HG03571 (cell line): Measurements from ENCODE around the gene PPP1R12C.

Source experiments
- ATAC-seq: cut with Tn5 transposase; IDR thresholded peaks from one replicate; pipeline ENCODE4 v1.9.1; 2021; ENCODE audit not compliant: unreplicated experiment

PPP1R12C gene

DNA sequence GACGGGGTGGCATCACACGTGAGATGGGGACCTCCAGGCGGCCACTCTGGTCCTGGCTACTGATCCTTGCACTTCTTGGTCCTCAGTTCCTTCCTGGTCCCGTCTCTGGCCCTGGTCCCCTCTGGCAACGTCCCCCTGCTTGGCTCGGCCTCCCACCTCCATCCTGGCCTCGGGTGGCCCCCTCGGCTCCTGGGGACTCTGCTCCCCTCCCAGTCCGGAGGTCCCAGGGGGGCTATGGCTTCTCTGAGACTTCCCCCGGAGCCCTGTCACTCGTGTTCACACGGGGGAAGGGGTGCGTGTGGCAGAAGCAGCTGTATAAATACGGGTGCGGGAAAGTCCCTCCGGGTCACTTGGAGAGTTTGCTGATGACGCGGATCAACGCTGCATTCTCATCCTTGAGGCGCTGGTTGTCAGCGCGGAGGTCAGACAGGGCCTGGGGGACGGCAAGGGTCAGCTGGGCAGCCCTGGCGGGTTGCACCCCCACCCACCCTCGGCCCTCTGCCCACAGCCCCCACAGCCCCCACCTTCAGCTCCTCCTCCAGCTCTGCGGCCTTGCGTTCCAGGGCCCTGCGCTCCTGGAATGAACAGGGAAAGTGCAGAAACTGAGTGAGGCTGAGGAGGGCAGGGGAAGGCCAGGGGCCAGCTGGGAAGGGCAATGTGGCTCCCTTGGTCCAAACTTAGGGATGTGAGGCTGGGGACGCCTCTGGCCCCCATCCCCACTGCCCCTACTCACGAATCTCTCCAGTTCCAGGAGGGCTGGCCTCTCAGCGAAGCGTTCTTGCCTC lies 26.1 kb downstream of the PPP1R12C start:
- ATAC-seq = no peak

DNA sequence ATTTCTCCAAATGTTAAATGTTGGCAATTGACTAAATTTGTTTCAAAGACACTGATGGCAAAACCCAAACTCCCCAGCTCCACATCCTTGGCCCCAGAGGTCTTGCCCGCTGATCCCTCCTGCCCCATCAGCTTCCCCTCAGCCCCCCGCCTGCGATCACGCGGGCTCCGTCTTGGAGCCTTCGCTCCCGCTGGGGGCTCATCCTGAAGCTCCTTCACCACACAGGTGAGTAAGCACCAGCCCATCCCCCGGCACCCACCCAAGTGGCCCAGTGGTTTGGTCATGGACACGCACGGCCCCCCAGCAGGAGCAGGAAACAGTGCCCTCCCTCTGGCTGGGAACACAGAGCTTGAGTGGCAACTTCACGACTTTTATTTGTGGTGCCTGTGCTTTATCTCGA lies 26.9 kb downstream of the PPP1R12C start:
- no peak for ATAC-seq

DNA sequence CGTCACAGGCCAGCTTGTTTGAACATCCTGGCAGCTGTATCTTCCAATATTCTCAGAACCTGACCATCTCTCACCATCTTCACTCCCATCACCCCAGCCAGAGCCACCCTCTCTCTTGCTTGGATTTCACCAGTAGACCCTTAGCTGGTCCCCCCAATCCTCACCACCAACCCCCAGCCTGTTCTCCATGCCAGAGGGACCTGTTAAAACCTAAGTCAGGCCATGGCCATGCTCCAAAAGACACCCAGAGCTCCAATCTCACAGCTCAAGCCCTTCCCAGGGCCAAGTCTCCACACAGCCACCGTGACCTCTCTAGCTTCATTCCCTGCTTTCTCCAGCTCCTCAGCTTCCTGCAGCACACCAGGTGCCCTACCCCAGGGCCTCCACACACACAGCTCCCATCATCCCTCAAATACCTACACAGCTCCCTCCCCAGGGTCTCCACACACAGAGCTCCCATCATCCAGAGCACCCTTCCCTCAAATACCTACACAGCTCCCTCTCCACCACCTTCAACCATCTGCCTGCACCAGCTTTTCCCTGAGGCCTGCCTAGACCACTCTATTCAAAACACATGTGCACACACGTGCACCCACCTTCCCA lies 28.0 kb downstream of the PPP1R12C start:
- ATAC-seq = no peak

DNA sequence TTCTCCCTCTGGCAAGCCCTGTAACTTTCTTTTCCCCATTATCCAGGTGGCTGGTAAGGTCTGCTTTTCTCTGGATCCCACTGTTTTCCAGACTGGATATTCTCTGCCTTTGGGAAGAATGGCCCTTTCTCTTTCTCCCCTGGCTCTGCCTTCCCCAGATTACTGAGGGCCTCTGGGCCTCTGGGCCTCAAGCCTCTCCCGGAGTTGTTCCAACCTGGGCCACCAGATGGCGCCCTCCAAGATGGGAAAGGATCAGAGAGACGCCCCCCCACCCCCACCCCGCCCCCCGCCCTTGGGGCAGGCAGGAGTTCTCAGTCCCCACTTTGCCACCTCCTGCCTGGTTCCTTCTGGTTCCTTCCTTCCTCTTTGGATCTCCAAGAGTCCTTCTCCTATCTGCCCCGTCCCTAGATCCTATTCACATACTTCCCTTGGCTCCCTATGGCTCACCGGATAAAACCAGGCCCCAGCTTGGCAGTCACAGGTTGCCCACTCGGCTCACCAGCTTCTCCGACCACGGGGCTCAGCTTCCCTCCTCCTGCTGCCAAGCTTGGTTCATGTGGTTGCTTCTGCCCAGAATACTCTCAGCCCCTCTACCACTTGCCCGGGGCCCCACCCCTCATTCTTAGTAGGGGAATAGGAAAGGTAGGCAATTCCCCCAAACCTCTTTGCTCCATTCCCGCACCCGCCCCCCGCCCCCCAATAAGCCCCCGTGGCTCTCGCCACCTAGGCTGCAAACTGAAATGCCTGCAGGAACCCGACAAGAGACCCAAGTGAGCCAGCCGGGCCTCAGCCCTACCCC lies 28.7 kb downstream of the PPP1R12C start:
- no peak for ATAC-seq

DNA sequence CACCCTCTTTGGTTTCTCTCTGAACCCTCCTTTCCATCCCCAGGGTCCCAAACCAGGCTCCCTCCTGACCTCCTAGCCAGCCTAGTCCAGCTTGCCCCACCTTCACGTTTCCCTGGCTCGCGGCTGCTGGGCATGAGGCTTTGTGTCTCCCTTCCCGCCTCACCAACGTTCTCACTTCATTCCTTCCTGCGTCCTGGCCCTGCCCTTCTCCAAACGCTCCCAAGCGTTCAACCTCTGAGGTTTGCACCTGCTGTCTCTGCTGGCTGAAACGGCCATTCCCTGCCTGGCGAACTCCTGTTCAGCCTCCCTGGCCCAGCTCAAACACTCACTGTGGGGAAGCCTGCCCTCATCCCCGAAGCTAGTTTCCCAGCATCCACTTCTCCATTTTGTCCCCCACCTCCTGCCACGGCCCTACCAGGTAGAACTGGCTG lies 29.4 kb downstream of the PPP1R12C start:
- no peak for ATAC-seq

DNA sequence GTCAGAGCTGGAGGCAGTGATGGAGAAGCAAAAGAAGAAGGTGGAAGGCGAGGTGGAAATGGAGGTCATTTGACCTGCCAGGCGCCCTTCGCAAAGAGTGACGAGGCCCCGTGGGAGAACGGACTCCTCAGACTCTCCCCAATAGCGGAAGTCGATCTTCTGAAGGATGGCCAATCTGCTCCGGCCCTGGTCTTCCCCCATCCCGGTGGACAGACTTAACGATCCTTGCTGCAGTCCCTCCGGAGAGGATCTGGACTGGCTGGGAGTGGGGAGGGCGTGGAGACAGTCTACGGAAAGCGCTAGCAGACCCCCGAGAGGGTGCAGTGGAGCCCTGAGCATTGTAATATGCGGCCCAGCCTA lies 29.9 kb downstream of the PPP1R12C start:
- no peak for ATAC-seq

DNA sequence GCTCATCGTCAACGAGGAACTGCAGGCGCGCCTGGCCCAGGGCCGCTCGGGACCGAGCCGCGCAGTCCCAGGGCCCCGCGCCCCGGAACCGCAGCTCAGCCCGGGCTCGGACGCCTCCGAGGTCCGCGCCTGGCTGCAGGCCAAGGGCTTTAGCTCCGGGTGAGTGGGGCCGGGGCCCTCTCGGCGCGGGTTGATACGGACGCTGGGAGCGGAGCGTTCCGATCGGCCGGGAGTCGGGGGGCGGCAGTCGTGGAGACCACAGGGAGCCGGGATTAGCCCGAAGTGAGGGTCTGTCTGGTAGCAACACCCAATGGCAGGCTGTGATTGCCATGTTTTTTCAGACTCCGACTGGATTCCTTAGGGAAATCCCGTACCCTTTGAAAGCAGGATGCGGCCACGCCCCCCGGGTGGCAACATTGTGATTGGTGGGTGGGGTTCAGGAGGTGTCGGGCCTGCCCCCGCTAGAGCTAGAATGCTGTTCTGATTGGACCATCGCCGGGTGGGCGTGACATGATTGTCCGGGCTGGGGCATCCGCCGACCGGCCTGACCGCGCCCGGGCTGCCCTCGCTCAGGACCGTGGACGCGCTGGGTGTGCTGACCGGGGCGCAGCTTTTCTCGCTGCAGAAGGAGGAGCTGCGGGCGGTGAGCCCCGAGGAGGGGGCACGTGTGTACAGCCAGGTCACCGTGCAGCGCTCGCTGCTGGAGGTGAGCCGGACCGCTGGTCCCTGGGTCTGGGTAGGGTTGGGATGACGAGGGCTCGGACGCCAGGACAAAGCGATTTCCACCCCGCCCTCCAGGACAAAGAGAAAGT lies 30.5 kb downstream of the PPP1R12C start:
- ATAC-seq = no peak

DNA sequence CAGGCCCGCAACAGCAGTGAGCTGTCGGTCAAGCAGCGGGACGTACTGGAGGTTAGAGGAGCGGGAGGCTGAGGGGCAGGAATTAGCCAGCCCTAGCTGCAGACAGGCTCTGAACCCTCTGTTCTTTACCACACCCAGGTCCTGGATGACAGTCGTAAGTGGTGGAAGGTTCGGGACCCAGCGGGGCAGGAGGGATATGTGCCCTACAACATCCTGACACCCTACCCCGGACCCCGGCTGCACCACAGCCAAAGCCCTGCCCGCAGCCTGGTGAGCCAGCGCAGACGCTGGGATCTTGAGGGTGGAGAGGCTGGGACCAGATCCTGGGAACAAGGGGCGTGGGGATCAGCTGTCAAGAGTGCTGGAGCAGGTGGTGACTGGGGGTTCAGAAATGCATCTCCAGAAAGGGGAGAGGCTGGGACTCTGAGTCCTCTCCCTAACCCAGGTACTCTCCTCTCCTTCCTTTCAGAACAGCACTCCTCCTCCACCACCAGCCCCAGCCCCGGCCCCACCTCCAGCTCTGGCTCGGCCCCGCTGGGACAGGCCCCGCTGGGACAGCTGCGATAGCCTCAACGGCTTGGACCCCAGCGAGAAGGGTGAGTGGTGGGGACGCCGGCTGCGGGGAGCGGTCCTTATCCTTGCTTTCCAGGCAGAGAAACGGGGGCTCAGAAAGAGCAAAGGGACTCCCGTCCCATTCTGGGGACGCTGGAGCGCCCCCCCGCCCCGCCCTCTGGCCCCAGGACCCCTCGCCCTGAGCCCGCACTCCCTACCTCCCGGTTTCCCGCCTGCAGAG lies 31.3 kb downstream of the PPP1R12C start:
- no peak for ATAC-seq

DNA sequence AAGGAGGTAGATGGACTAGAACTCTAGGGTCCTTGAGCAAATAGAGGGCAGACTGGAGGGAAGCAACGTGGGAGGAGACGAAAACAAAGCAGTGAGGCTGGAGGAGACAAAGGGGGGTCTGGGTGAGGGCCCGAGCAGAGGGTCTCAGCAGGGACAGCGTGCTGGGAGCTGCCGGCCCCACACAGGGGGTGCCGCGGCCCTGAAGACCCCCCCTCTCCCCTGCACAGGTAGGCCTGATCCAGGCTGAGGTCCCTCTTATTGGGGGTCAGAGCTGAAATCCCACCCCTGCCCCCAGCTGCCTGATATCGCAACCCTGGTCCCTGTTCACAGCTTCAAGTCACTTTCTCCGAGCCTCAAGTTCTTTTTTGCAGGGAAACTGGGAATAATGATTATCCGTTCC lies 33.0 kb downstream of the PPP1R12C start:
- ATAC-seq = no peak

DNA sequence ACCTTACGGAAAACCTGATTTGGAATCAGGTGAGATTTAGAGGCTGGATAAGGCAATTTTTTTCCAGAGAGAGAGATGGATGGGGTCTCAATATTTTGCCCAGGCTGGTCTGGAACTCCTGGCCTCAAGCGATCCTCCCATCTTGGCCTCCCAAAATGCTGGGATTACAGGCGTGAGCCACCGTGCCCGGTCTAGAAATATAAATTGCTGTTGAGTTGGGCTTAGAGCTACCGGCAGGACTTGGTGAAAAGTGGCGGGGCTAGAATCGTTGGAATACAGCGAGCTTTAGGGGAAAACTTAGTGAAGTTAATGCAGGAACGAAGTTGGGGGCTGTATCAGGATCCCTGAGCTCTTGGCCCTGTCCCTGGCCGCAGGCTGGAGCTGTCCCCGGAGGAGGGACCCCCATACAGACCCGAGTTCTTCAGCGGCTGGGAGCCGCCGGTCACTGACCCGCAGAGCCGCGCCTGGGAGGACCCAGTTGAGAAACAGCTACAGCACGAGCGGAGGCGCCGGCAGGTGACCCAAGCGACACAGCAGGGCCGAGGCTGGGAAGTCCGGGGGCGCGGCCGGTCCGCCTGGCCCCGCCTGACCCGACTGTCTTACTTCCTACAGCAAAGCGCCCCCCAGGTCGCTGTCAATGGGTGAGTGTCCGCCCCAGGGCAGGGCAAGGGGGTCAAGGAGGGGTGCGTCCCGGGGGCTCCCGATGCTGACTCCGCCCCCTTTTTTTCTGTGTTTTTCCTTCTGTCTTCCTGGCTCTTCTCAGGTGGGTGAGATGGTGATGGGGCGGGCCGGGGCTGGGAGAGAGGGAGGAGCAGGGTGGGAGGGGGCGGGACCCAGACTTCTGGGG lies 34.2 kb downstream of the PPP1R12C start:
- ATAC-seq = no peak

DNA sequence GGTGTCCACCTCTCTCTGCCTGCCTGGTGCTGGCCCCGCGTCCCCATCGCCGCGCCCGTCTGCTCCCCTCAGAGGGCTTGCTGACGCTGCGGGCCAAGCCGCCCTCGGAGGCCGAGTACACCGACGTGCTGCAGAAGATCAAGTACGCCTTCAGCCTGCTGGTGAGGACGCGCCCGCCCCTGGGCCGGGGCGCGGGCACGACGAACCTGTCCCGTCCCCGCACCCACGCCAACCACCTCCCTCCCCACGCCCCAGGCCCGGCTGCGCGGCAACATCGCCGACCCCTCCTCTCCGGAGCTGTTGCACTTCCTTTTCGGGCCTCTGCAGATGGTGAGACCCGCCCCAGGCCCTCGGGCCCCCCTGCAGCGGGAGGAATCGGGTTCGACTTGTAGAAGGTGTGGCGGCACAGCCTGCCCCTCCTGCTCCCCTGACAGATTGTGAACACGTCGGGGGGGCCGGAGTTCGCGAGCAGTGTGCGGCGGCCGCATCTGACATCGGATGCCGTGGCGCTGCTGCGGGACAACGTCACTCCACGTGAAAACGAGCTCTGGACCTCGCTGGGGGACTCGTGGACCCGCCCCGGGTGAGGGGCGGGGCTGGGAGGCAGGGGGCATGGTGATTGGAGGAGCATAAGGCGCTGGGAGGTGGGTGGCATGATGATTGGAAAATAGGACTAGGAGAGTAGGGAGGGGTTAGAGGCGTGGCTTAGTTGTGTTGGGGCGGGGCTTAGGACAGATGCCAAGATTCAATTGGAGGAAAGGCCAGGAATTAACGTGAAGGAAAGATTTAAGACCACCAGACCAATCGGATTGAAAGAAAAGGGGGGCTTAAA lies 35.2 kb downstream of the PPP1R12C start:
- ATAC-seq = no peak

DNA sequence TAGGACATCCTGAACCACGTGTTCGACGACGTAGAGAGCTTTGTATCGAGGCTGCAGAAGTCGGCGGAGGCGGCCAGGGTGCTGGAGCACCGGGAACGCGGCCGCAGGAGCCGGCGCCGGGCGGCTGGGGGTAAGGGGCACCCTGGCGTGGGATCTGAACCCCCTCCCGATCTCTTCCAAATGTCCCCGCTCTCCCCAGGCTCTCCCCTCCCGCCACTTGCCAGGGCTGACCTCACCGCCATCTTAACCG lies 35.7 kb downstream of the PPP1R12C start:
- ATAC-seq = no peak

DNA sequence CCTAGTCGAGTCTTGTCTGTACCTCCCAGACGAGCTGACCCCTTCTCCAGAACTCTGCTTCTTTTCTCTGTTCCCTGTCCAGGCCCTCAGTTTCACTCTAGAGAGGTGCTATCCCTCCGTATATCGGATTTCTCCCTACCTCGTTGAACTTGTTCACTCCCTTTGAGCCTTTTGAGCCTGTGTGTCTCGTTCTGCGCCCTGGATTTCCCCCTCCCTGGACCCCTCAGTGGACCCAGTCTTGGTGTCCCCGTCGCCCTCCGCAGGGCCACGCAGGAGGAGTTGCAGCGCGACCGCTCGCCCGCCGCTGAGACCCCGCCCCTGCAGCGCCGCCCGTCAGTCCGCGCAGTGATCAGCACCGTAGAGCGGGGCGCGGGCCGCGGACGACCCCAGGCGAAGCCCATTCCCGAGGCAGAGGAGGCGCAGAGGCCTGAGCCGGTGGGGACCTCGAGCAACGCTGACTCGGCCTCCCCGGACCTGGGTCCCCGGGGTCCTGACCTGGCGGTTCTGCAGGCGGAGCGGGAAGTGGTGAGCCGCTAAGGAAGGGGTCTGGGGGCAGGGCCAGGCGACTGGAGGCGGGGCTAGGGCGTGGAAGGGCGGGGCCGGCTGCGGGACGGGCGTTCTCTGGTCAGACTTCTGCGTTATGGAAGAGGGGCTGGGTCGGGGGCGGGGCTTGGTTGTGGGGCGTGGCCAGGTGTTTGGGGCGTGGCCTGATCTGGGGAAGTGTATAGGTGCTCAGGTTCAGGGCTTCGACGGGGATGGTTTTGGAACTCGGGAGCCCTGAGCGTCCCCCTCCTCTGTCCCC lies 36.3 kb downstream of the PPP1R12C start:
- no peak for ATAC-seq

DNA sequence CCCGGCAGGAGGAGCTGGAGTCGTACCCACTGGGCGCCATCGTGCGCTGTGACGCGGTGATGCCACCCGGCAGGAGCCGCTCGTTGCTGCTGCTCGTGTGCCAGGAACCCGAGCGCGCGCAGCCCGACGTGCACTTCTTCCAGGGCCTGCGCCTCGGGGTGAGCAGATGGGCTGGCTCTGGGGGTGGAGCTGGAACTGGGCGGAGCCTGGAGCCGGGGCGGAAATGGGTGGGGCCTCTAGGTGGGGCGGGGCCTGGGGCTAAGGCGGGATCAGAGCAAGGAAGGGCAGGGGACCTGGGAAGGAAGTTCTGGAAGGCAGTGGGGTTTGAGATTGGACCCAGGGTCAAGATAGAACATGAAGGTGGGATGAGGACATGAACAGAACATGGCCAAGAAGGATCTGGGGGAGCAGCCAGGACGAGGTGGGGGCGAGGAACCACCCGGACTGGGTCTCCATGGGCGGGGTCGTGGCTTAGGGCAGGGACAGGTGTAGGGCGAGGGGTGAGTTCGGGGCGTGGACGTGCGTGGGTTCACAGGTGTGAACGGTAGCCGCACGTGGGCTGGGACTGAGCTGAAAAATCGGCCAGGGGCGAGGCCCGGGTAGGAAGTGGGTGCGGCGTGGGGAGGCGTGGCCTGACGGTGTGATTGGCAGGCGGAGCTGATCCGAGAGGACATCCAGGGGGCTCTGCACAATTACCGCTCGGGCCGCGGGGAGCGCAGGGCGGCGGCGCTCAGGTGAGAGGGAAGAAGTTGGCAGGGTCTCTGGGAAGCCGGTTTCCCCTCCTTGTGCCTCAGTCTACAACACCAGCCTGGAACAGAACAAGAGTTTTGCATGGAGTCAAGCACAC lies 37.1 kb downstream of the PPP1R12C start:
- no peak for ATAC-seq

DNA sequence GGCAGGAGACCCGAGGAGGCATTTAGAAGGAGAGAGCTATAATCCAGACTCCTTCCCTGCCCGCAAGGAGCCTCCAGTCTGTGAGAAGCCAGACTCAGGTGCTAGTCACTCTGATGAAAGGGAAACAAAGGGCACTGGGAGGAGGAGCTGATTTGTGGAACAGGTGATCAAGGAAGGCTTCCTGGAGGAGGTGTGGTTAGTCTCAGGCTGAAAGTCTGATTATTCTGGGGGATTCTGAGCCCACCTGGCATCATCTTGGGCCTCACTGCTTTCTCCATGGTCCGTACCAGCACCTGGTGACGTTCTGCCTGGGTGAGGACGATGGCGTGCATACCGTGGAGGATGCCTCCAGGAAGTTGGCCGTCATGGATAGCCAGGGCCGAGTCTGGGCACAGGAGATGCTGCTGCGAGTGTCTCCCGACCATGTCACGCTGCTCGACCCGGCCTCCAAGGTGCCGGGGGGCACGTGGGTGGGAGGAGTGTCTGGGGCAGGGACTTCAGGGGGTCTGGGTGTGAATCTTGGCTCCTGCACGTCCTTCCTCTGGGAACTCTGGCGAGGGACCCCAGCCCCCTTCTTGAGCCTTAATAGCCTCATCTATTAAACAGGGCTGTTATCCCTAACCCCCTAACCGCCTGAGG lies 37.9 kb downstream of the PPP1R12C start:
- no peak for ATAC-seq

DNA sequence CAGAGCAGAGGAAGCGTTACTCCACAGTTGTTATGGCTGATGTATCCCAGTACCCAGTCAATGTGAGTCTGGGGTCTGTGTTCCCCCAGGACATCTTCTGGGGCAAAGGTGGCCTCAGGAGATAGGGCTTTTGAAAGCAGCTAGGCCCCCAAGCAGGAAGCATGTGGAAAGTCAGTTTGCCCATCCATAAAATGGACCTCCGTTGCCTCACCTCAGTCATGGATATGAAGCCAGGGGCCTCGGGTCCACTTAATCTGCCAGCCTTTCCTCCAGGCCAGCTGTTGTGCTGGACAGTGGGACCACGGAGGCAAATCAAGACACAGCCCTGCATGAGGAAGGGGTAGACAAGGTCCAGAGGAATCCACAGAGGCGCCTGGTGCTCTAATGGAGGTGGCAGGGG lies 38.4 kb downstream of the PPP1R12C start:
- no peak for ATAC-seq

DNA sequence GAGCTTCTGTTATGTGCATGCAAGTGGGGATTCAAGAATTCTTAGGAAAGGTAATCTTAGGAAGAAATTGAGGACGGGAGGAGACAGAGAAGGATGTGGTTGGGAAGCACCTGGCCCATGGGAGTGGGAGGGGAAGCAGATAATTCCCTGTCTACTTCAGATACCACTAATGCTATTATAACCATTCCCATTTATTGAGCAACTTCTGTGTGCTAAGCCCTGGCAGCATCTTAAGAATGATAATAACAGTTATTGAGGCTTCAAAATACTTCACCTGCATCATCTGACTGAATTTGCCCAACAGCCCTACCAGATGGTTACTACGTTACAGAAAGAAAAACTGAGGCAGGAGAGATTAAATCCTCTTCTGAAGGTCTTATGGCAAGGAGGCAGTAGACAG lies 40.3 kb downstream of the PPP1R12C start:
- no peak for ATAC-seq
